PFSK-1 (cell line): ENCODE measurements around the gene ATP10A.

Experiments
- POLR2AphosphoS5 ChIP-seq: IDR thresholded peaks from 2 replicates; pipeline ENCODE4 v1.6.1; 2012; ENCODE audit warnings: low read depth, mild to moderate bottlenecking, control low read depth, low read length, moderate library complexity
- SIN3A ChIP-seq: IDR thresholded peaks from 2 replicates; pipeline ENCODE4 v1.6.1; 2012; ENCODE audit warnings: mild to moderate bottlenecking, low read length, moderate library complexity, borderline replicate concordance; ENCODE audit not compliant: insufficient read depth
- TAF1 ChIP-seq: IDR thresholded peaks from 2 replicates; pipeline ENCODE4 v1.6.1; 2012; ENCODE audit warnings: low read length, control low read depth, borderline replicate concordance; ENCODE audit not compliant: insufficient read depth

GRCh38 chr15:25733856-25734679, 129.1 kb downstream of the ATP10A start:
- TF ChIP-seq POLR2AphosphoS5 (no peak), SIN3A (no peak), TAF1 (no peak)
